SKM-1 treated with dmso at 0.1 percent for 144 hours (cell line): ENCODE data around the gene PEX5.
A peak's percentile ranks its signal among the peaks of the same experiment; 100 is the strongest.
"Not testable (repeated sequence)": the region's sequence is repeated elsewhere in the genome, so short reads cannot be mapped to it uniquely, and the experiment has no call there.

ENCODE experiments used
- DNase-seq: peaks from one replicate; lab custom pipeline; 2025; ENCODE audit not compliant: unreplicated experiment; lab: John Stamatoyannopoulos, UW

PEX5 gene

DNA sequence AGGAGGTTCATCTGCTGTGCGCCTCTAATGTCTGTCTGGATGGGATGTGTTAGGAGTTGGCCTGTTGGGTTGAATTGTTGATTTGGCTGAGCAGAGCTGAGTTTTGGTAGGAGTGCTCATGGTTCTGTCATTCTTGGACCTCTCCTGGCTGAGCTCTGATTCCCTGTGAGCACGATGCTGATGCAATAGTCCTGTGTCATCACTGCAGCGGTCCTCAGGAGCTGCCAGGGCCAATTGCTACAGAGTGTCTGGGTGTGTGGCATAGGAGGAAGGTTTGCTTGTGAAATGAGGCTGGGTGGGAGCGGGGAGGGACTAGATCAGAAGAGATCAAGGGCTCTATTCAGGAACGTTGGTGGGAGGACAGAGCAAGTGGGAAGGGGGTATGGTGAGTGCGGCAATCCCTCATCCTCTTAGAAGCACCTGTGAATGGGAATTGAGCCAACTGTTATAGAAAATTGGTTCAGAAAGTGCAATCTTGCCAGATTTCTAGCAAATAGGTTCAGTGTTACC lies 21.2 kb downstream of the PEX5 start:
- DNase-seq, result no peak

DNA sequence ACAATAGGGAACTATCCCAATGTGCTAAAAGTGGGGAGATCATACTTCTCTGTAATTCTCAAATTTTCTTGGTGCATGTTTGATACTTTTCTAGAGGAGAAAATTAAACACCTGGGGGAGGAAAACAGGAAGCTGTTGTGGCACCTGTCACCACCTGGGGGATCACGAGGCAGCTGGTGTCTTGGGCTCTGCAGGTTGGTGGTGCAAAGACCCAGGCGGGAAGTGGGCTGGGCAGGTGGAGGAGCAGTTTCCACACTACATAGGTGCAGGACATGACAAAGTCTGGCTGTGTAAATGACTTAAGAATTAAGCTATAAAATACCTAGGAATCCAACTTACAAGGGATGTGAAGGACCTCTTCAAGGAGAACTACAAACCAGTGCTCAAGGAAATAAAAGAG lies 23.2 kb downstream of the PEX5 start:
- no peak for DNase-seq

DNA sequence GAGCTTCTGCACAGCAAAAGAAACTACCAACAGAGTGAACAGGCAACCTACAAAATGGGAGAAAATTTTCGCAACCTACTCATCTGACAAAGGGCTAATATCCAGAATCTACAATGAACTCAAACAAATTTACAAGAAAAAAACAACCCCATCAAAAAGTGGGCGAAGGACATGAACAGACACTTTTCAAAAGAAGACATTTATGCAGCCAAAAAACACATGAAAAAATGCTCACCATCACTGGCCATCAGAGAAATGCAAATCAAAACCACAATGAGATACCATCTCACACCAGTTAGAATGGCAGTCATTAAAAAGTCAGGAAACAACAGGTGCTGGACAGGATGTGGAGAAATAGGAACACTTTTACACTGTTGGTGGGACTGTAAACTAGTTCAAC lies 24.3 kb downstream of the PEX5 start:
- DNase-seq, result not testable (repeated sequence)

DNA sequence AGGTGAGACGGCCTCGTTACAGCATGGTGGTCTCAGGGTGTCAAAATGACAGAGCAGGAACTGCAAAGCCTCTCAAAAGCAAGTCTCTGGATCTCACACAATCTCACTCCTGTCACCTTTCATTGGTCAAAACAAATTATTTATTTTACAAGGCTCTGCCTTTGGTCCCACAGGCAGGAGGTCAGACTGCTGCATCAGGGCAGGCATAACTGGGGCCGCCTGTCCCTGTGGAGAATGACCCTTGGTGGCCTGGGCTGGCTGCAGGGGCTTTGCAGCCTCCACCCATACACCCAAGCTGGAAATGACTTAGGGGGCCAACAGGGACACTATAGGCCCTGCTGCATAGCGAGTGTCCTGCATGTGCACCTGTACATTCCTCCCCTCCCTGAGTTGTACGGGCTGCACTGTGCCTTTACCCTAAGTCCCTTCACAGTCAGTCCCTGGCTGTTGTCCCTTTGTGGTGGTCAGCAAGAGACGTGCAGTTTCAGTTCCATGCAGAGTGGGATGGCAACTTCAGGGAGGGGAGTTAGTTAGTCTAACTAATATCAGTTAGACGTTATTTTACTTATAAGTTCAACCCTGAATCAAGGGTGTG lies 28.1 kb downstream of the PEX5 start:
- DNase-seq, result no peak

DNA sequence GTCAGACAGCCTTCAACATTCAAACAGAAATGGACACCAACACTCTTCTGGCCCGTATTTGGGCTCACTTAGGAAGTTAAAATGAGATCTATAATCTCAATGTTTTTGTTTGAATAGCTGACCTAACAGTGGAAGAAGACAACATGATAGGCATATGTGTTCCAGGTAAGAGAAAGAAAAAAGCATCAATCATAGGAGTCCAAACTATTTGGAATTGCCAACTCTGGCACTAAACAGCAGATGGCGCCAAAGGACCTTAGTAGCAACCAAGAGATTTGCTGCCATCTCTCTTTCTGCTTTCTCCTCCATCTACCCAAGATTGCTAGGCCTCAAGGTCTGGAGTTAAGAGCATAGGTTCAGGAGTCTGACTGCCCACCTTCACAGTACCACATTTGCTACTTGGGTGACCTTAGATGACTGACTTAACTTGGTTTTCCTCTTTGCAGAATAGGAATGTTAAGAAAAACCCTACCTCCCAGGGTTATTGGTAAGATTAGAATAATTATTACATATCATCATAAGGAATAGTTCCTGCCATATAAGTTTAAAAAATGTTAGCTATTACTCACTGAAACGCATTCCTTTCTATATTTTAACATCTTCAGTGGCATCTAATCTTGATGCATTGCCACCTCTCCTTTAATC lies 30.2 kb downstream of the PEX5 start:
- peak; percentile 19 for DNase-seq

DNA sequence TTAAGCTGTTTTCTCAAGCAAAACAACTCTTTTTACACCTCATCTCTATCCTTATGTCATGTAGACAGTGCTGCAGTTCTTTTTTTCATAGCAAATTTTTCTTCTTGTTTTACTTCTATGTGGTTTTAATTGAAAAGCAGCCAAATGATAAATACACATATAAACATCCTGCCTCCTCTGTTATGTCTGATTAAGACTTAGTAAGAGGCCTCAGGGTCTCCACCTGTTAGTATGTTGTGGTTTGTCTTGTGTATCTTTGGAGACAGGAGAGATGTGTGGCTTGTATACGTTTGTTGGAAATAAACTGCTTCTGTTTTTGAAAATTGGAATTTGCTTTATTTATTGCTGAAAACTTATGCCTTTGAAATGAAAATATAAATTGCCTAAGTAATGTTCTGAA lies 32.0 kb downstream of the PEX5 start:
- no peak for DNase-seq

DNA sequence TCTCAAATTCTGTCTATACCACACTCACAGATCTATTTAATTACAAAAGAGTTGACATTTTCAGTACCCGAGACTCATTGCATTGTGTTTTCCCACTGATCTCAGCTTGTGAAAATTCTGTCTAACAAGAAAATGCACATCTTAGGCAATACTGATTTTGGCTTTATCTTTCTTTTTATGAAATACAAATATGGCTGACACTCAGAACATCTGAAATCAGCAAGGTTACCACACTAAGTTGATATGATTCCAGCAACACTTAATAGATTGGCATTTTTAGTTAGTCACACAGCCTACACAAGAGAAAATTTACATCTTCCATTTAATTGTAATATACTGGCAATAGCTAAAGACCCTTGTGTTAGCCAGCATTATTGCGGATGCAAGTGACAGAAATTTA lies 40.3 kb downstream of the PEX5 start:
- DNase-seq, result no peak

DNA sequence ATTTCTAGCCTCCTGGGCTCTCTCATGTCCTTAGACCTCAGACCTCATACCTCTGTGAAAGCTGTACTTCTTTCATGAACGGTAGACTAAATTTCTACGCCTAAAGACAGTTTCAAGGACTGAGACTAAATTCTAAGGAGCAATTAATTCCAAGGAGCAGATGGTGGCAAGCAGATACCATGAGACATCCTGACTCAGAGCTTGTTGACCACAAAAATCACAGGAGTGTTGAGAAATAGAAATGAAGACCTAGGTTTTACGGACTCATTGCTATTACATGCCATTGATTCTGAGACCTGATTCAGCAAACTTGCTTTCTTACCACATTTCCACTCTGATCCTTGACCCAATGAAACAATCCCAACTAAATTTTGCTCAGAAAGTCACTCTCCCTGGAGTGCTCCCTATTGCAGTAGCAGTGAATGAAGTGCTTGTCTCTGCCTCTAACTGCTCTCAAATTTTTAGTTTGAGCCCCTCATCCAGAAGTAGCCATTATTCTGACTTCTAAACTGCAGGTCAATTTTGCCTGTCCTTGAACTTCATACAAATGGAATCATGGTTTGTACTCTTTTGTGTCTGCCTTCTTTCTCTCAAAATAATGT lies 52.0 kb downstream of the PEX5 start:
- no peak for DNase-seq

DNA sequence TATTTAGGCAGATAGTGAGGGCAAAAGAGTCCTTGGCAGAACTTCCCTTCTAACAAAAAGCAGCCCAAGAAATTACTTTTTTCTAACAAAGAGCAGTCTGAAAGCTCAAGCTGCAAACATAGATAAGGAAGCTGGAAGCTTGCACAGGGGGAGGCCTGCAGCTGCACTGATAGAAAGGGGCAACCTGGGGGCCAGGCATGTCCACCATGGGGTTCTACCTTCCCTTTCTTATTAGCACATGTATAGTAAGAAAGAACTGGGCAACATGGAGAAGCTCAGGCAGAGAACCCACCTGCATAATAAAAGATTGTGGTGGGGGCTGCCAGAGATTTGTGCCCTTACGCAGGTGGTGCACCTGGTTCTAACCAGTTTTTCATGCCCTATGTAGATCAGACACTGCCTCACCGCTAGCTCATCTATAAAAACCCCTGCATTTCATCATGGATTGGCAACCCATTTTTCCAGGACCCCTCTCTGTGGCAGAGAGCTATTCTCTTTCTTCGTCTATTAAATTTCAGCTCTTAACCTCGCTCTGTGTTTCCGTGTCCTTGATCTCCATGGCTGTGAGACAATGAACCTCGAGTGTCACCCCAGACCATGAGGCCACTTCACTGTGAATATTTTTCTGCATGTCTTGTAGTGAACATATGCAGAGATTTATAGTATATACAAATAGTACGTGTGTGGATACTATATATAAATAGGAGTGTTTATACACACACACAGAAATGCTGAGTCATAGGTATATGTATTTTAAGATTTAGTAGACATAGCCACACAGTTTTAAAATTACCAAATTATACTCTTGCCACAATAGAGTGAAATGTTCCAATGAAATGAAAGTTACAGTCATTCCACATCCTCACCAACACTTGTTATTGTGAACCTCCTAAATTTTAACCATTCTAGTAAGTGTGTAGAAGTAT lies 53.0 kb downstream of the PEX5 start:
- DNase-seq, result no peak

DNA sequence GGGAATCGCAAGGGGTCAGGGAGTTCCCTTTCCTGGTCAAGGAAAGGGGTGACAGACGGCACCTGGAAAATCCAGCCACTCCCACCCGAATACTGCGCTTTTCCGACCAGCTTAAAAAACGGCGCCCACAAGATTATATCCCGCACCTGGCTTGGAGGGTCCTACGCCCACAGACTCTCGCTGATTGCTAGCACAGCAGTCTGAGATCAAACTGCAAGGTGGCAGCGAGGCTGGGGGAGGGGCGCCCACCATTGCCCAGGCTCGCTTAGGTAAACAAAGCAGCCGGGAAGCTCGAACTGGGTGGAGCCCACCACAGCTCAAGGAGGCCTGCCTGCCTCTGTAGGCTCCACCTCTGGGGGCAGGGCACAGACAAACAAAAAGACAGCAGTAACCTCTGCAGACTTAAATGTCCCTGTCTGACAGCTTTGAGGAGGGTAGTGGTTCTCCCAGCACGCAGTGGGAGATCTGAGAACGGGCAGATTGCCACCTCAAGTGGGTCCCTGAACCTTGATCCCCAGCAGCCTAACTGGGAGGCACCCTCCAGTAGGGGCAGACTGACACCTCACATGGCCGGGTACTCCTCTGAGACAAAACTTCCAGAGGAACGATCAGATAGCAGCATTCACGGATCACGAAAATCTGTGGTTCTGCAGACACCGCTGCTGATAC lies 62.0 kb downstream of the PEX5 start:
- DNase-seq, result not testable (repeated sequence)

DNA sequence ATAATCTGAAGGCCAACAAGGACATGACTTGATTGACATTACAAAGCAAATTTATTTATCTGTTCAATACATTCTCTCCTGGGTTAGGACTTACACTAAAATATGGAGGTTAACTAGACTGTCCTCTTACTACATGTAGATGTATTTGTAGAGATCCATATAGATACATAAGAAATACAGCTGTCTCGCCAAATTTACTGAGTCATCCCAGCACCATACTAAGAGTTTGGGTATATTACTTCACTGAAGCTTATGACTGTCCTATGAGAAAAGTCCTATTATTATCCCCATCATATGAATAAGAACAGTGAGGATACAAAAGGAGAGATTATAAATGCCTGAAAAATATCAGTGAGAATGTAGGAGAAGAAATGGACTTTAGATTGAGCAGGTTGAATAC lies 69.6 kb downstream of the PEX5 start:
- no peak for DNase-seq
